ENCODE measurements around the gene KAT7. TPM values are rescaled to one million over a fixed set of nuclear protein-coding genes. Genes with fewer than 3 reads are reported as not detected.

KAT7 gene
- total RNA-seq, 1 donor from 2014 or later, result 89.8 TPM

- intact Hi-C loops (cut with micrococcal nuclease), result no loop called here
These were observed 28.2 kb upstream of the KAT7 start for GRCh38 chr17:49760296-49760695.

DNA sequence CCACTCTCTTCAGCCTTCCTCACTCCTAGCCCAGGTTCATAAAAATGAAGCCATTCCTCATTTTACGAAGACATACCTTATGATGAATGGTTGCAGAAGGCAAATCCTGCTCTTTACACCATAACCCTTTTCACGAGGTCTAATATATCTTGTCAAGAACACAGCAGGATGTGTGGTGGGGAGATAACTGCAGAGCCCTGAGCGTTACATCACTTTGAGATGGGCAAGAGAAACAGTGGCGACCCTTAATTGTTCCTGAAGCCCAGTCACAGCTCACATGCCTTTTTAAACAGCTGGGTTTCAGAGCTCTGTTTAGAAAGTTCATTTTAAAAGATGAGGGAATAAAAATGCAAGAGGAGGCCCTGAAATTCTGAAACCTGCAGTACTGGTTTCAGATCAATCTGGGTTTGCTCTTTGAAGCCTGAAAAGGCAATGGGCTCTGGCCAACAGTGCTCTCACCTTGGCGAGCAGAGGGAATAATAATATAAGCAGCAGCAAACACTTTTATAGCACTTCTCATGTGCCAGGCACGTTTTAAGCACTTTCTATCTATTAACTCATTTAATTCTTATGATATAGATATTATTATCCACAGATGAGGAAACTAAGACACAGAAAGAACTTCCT lies 27.4 kb upstream of the KAT7 start:
- intact Hi-C loops (cut with micrococcal nuclease), result no loop called here

DNA sequence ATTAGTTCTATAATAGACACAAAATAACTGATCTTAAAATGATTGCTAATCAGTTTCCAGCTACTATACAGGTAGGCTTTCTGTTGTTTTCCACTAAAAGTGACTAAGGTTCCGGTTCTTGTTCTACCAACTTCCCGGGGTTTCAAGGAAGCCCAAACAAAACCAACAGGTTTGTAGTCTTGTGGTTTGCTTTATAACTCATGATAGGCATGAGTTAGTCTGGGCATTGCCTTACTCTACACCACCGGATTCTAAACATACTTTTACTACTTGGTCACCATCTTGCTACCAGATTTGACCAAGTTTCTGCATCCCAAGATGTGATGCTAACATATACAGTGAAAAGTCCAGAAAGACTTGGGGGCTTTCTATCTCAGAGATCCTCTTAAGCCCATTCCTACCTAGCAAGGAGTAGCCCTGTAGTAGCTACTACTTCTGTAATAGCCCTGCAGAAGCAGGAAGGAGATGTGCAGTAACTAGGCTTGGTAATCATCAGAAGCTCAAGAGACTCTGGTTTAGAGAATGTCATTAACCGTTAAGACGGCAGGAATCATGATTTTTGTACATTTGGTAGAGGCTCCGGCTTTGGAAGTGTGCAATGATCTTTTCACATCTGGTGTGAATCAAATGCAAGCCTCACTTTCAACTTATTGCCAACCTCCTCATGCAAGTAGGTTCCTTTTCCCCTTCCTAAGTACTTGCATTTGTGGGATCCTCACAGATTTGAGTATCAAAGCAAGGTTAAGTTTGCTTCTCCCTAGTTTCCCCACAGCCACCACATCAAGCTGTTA lies 26.1 kb upstream of the KAT7 start:
- intact Hi-C loops (cut with micrococcal nuclease), result no loop called here

DNA sequence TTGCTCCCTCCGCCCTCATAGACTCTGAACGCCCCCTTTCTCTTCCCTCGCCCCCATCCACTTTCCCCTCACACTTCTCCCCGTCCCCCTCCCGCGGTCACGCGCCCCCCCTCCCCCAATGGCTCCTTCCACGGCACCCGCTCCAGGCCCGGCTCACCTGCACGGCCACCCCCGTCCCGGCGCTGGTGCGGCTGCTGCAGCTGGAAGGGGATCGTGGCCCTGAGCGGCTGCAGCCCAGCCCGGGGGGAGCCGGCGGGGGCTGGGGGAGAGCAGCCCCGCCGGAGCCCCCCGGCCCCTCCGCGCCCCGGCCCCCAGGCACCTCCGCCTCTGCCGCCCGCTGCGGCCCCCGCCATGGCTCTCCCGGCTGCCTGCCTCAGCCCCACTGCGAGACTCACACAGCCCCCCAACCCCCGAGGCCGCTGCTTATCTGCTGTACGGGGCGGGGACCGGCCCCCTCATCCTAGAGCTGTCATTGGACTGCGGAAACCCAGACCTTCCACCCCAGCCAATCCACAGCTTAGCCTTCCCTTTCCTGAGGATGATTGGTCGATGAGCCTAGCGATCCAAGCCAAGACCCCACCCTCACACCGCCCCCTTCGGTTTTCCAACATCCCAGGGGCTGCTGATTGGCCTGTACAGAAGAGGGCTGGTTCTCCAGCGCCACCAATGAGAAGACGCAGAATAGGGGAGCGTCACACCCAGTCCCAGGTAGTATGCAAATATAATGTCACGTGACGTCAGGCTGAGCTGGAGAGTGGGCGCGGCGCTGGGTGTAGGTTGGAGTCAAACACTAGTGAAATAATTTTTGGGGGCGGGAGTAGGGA lies 24.5 kb upstream of the KAT7 start, which contains the start of gene FAM117A:
Gene FAM117A (minus strand): TSS at position 397 of the 824 bp plus-strand sequence. CDS start 44 bp downstream, at position 353.
- intact Hi-C loops (cut with micrococcal nuclease), result loop anchor here (1.0 kb wide), 8 partner anchors 16 to 572 kb away; partner anchors contain the start of genes KAT7 and SPOP

DNA sequence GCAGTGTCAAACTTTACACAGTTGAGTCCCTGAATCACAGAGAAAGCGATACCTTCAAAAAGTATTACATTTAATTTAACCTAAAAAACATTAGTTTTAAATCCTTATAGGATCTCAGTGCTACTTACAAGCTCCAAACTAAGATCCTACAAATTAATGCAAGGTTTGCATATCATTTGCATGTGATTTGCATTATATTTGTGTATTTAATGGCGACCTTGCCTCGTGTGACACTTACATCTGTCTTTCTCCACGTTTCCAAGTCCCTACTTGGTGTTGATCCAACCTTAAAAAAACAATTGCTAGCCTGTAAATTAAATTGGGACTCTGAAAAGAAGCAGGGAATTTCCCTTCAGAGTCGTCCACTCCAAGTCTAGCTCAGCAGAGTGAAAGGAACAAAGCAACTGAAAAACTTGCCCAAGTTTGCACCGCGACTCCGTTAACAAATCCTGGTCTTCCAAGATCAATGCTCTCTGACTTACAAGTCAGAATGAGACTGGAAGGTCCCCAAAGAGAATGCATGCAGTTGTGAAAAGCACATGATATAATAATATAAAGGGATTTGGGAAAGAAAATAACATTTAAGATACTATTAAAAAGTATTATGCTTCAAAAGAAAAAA lies 23.8 kb upstream of the KAT7 start:
- intact Hi-C loops (cut with micrococcal nuclease), result loop anchor here (1.0 kb wide), 8 partner anchors 16 to 572 kb away; partner anchors contain the start of genes KAT7 and SPOP

DNA sequence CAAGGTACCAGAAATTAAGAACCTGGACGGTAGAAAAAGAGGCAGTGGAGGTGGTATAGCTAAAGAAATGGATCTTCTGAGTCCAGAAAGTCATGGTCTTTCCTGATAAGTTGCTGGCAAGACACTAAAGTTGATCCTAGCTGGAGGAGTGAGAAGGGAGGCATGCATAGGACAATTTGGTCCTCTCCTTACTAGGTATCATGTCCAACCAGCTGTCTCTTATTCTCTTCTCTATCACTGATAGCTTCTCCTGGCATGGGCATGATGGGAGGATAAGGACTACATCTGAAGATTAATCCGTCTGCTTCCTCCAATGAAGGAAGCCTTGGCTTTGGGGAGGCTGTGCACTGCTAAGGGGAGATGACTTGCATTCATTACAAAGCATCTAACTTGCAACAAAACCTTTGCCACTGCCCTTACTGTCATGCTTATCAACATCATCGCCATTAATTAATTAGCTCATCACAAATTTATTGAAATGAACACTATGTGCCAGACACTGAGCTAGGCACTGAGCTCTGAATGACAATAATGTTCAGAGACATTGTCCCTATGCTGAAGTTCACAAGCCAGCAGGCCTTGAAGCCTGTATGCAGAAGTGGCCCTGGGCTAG lies 21.5 kb upstream of the KAT7 start:
- intact Hi-C loops (cut with micrococcal nuclease), result no loop called here

DNA sequence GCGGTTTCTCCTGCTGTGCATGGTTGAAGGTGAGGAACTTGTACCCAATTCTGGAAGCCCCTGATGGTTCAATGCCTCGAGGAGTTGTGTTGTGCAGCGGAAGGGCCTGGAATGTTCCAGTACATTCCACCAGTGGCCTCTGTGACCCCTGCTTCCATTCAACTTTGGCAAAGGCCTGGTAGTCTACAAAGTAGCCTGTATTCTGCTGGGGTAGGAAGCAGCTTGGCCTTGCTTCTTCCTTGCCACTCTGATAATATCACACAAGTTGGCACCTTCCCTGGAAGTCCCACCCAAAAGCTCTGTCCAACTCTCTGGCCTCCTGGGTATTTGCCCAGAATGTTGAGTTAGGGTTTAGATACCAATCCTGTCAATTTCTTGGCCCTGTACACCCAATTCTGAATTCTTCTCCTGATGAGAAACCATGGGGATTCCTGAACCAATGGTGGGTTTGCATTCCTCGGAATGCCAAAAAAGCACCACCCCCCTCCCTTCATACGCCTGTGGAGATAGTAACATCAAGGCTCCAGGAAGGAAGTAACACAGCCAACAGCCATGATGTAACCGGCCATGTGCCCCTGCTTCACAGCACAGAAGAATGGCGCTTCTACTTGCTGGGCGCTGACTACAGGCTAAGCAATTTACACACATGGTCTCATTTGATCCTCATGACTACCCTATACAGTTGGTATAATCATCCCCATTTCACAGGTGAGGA lies 12.8 kb upstream of the KAT7 start:
- intact Hi-C loops (cut with micrococcal nuclease), result no loop called here

GRCh38 chr17:49776551-49777300 lies 11.8 kb upstream of the KAT7 start:
- intact Hi-C loops (cut with micrococcal nuclease), result no loop called here

GRCh38 chr17:49777563-49777962 lies 10.9 kb upstream of the KAT7 start:
- intact Hi-C loops (cut with micrococcal nuclease), result no loop called here

GRCh38 chr17:49779156-49779738 lies 9.2 kb upstream of the KAT7 start:
- intact Hi-C loops (cut with micrococcal nuclease), result loop anchor here (1.0 to 2.0 kb wide), 2 partner anchors 71 to 208 kb away; no protein-coding TSS in a partner anchor

- intact Hi-C loops (cut with micrococcal nuclease), result loop anchor here (1.0 to 2.0 kb wide), 2 partner anchors 71 to 209 kb away; no protein-coding TSS in a partner anchor
These were observed 8.7 kb upstream of the KAT7 start for GRCh38 chr17:49779739-49780231.

- intact Hi-C loops (cut with micrococcal nuclease), result no loop called here
These were observed 5.3 kb upstream of the KAT7 start for GRCh38 chr17:49783071-49783715.

- intact Hi-C loops (cut with micrococcal nuclease), result no loop called here
These were observed 4.7 kb upstream of the KAT7 start for GRCh38 chr17:49783791-49784190.

DNA sequence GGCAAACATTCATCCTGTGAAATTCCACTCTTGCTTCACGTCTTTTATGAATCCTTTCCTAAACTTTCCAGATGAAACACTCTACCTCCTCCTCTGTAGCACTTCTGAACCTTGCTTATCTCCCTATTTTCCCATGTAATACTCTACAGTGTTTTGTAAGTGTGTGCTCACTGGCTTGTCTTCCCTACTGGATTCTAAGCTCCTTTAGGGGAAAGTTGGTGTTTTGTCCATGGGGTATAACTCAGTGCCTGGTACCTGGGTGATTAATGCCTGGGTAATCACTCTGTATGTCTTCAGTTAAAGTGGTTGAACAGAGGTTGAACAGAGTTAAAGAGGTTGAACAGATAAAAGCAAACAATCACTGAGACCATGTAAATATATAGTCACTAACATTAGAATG lies 3.8 kb upstream of the KAT7 start:
- intact Hi-C loops (cut with micrococcal nuclease), result no loop called here

GRCh38 chr17:49787884-49788477 lies 500 bp upstream of the KAT7 start:
- intact Hi-C loops (cut with micrococcal nuclease), result loop anchor here (1.0 to 2.0 kb wide), 11 partner anchors 24 to 896 kb away; partner anchors contain the start of genes ATP5MC1, FAM117A, PDK2 and SPOP

- intact Hi-C loops (cut with micrococcal nuclease), result loop anchor here (1.0 to 2.0 kb wide), 4 partner anchors 40 to 474 kb away; no protein-coding TSS in a partner anchor
These were observed 730 bp downstream of the KAT7 start for GRCh38 chr17:49789243-49789578.

DNA sequence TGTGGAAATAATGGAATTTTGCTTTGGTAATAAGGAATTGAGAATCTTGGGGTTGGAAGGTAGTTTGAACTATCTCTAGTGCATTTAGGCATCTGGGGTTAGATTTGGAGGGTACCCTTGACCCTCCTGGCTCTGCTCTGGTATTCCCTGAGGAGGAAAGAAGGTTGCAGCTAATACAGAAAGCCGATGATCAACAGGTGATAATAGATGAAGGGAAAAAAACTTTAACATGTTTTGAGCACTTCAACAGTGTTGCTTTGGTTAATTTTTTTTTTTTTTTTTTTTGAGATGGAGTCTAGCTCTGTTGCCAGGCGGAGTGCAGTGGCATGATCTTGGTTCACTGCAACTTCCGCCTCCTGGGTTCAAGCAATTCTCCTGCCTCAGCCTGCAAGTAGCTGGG lies 4.8 kb downstream of the KAT7 start:
- intact Hi-C loops (cut with micrococcal nuclease), result no loop called here

DNA sequence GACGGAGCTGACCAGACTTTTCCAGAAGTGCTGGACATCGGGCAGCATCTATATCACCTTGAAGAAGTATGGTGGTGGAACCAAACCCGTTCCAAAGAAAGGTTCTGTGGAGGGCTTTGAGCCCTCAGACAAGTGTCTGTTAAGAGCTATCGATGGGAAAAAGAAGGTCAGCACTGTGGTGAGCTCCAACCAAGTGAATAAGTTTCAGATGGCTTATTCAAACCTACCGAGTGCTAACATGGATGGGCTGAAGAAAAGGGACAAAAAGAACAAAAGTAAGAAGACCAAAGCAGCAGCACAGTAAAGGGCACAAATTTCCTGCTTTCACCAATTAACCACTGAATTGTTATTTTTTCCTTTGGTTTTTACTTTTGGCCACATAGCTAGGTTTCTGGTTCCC lies 6.9 kb downstream of the KAT7 start:
- intact Hi-C loops (cut with micrococcal nuclease), result no loop called here
